NCI-H2081 (cell line): ENCODE data around the gene AP2A2.
"Not testable (repeated sequence)": the region's sequence is repeated elsewhere in the genome, so short reads cannot be mapped to it uniquely, and the experiment has no call there.

Source experiments
- DNase-seq, 2 experiments: peaks; one replicate each; lab custom pipeline; 2025; lab: John Stamatoyannopoulos, UW

Gene AP2A2

GRCh38 chr11:954392-955153 is 28.9 kb downstream of the AP2A2 start:
- no peak for DNase-seq

- peak in 1 of 2 experiments; percentile 26 for DNase-seq
Measured at GRCh38 chr11:955154-956063, 29.7 kb downstream of the AP2A2 start.

- DNase-seq: no peak
Measured at GRCh38 chr11:957212-957920, 31.7 kb downstream of the AP2A2 start.

GRCh38 chr11:958101-958500 is 32.4 kb downstream of the AP2A2 start:
- no peak for DNase-seq

GRCh38 chr11:959027-959426 is 33.4 kb downstream of the AP2A2 start:
- no peak for DNase-seq

GRCh38 chr11:959608-960007 is 33.9 kb downstream of the AP2A2 start:
- DNase-seq: no peak

- DNase-seq: not testable (repeated sequence)
Measured at GRCh38 chr11:961310-961920, 35.7 kb downstream of the AP2A2 start.

- DNase-seq: peak; percentile 15 to 23
Measured at GRCh38 chr11:961921-962320, 36.3 kb downstream of the AP2A2 start.

- DNase-seq: no peak
Measured at GRCh38 chr11:962688-963087, 37.0 kb downstream of the AP2A2 start.

GRCh38 chr11:963852-964251 is 38.2 kb downstream of the AP2A2 start:
- no peak for DNase-seq

GRCh38 chr11:965206-965775 is 39.6 kb downstream of the AP2A2 start:
- no peak for DNase-seq

- DNase-seq: no peak
Measured at GRCh38 chr11:967995-968751, 42.5 kb downstream of the AP2A2 start.

GRCh38 chr11:968822-969221 is 43.2 kb downstream of the AP2A2 start:
- DNase-seq: no peak

GRCh38 chr11:969651-970205 is 44.1 kb downstream of the AP2A2 start:
- no peak for DNase-seq

GRCh38 chr11:970319-970871 is 44.7 kb downstream of the AP2A2 start:
- DNase-seq: no peak

GRCh38 chr11:971092-971690 is 45.5 kb downstream of the AP2A2 start:
- DNase-seq: no peak

GRCh38 chr11:971731-972365 is 46.2 kb downstream of the AP2A2 start:
- DNase-seq: no peak

- DNase-seq: no peak
Measured at GRCh38 chr11:972523-973211, 47.0 kb downstream of the AP2A2 start.

- DNase-seq: no peak
Measured at GRCh38 chr11:973237-973636, 47.6 kb downstream of the AP2A2 start.
